ENCODE measurements around the gene DACH1. TPM values are rescaled to one million over a fixed set of nuclear protein-coding genes. Genes with fewer than 3 reads are reported as not detected.

Gene DACH1
- polyA plus RNA-seq, 3 donors, result 0.03 to 0.69 (median 0.26) TPM

- Histone ChIP-seq H4K20me1 (ENCODE audit: insufficient read depth, low read length) (no peaks in the 10 kb centered on the region), H3K36me3 (replicated peaks in 1 of 2; ENCODE audit: control insufficient read depth in 1 of 2, insufficient read depth in 2 of 2, low read length in 2 of 2) (no peaks in the 10 kb centered on the region), H3K9ac (ENCODE audit: insufficient read depth, low read length, poor library complexity, severe bottlenecking) (no peak overlapping the region), H3K4me2 (replicated peaks; ENCODE audit: extremely low read depth, low read length, poor library complexity, severe bottlenecking) (no peak overlapping the region), H3K79me2 (ENCODE audit: insufficient read depth, low read length) (no peaks in the 10 kb centered on the region), H3K4me1 (ENCODE audit: control insufficient read depth in 1 of 2, insufficient read depth in 2 of 2, low read length in 2 of 2) (no peaks in the 10 kb centered on the region), H3K9me3 (replicated peaks in 1 of 2; ENCODE audit: control insufficient read depth in 1 of 2, insufficient read depth in 1 of 2, low read length in 2 of 2) (no peaks in the 10 kb centered on the region), H3K4me3 (replicated peaks in 1 of 3; ENCODE audit: low read depth in 2 of 3, low read length in 3 of 3) (no peak overlapping the region), H2AFZ (ENCODE audit: insufficient read depth, low read depth, low read length, poor library complexity, severe bottlenecking) (no peak overlapping the region), H3K27ac (ENCODE audit: low read depth in 1 of 2, low read length in 2 of 2) (no peak overlapping the region), H3K27me3 (ENCODE audit: control insufficient read depth in 2 of 2, insufficient read depth in 2 of 2, low read length in 2 of 2) (no peaks in the 10 kb centered on the region)
- H3K4me1 Mint-ChIP-seq, result peaks cover 2% of the 10 kb centered on the region
- intact Hi-C loops (cut with micrococcal nuclease), result no loop called here
- H3K4me3 Mint-ChIP-seq, result no peak overlapping the region
- no peaks in the 10 kb centered on the region for H3K27me3 Mint-ChIP-seq (ENCODE audit: low read depth in 3 of 3)
- peaks cover 0 to 3% (median 0%) of the 10 kb centered on the region in 7 donors for H3K9me3 Mint-ChIP-seq
- no peak for TF ChIP-seq CTCF (IDR thresholded peaks at IDR 0.05)
- DNase-seq, result no peak
- no peak overlapping the region for H3K27ac Mint-ChIP-seq
- no peaks in the 10 kb centered on the region for H3K36me3 Mint-ChIP-seq
Observed at GRCh38 chr13:71886880-71887279, 19.9 kb upstream of the DACH1 start.

- no peak for TF ChIP-seq CTCF (IDR thresholded peaks at IDR 0.05)
- Mint-ChIP-seq H3K27me3 (ENCODE audit: low read depth in 3 of 3) (peaks cover 0 to 3% (median 0%) of the 10 kb centered on the region in 3 donors), H3K36me3 (no peaks in the 10 kb centered on the region)
Observed at GRCh38 chr13:71882120-71882519, 15.1 kb upstream of the DACH1 start.

More at GRCh38 chr13:71882120-71882519, 15.1 kb upstream of the DACH1 start:
- DNase-seq, result no peak
- Histone ChIP-seq H3K4me1 (ENCODE audit: control insufficient read depth in 1 of 2, insufficient read depth in 2 of 2, low read length in 2 of 2) (peaks cover 3 to 5% of the 10 kb centered on the region in 2 donors), H3K79me2 (ENCODE audit: insufficient read depth, low read length) (no peaks in the 10 kb centered on the region), H3K27me3 (ENCODE audit: control insufficient read depth in 2 of 2, insufficient read depth in 2 of 2, low read length in 2 of 2) (no peaks in the 10 kb centered on the region), H3K27ac (ENCODE audit: low read depth in 1 of 2, low read length in 2 of 2) (no peak overlapping the region), H4K20me1 (ENCODE audit: insufficient read depth, low read length) (no peaks in the 10 kb centered on the region), H3K9me3 (replicated peaks in 1 of 2; ENCODE audit: control insufficient read depth in 1 of 2, insufficient read depth in 1 of 2, low read length in 2 of 2) (no peaks in the 10 kb centered on the region), H3K9ac (ENCODE audit: insufficient read depth, low read length, poor library complexity, severe bottlenecking) (no peak overlapping the region), H3K36me3 (replicated peaks in 1 of 2; ENCODE audit: control insufficient read depth in 1 of 2, insufficient read depth in 2 of 2, low read length in 2 of 2) (no peaks in the 10 kb centered on the region), H3K4me2 (replicated peaks; ENCODE audit: extremely low read depth, low read length, poor library complexity, severe bottlenecking) (no peak overlapping the region), H3K4me3 (replicated peaks in 1 of 3; ENCODE audit: low read depth in 2 of 3, low read length in 3 of 3) (no peak overlapping the region), H2AFZ (ENCODE audit: insufficient read depth, low read depth, low read length, poor library complexity, severe bottlenecking) (no peak overlapping the region)
- intact Hi-C loops (cut with micrococcal nuclease), result no loop called here
- no peak overlapping the region for H3K27ac Mint-ChIP-seq
- H3K9me3 Mint-ChIP-seq, result peaks cover 0 to 3% (median 0%) of the 10 kb centered on the region in 7 donors
- no peak overlapping the region for H3K4me3 Mint-ChIP-seq
- H3K4me1 Mint-ChIP-seq, result peaks cover 5% of the 10 kb centered on the region

Measured in CD14-positive monocyte (primary cell).